Stimulated activated CD8-positive, alpha-beta memory T cell treated with anti-CD3 and anti-CD28 coated beads, Interleukin-15, amount 100 ng/mL, for 24 hours (primary cell): ENCODE data around the gene GPR108.
"Not testable (repeated sequence)": the region's sequence is repeated elsewhere in the genome, so short reads cannot be mapped to it uniquely, and the experiment has no call there.

Experiments used
- DNase-seq: peaks from one replicate; pipeline ENCODE4 v3.0.0-alpha.2; 2020; ENCODE audit warnings: low read depth

GPR108 gene

GRCh38 chr19:6737284-6737872, at the start of gene GPR108:
TSS of gene GPR108 (minus strand) at chr19:6737580. CDS start at chr19:6737576, 4 bp downstream.
- DNase-seq: peak; percentile 95

- no peak for DNase-seq
Observed at GRCh38 chr19:6779206-6779605, 41.8 kb upstream of the GPR108 start.

DNA sequence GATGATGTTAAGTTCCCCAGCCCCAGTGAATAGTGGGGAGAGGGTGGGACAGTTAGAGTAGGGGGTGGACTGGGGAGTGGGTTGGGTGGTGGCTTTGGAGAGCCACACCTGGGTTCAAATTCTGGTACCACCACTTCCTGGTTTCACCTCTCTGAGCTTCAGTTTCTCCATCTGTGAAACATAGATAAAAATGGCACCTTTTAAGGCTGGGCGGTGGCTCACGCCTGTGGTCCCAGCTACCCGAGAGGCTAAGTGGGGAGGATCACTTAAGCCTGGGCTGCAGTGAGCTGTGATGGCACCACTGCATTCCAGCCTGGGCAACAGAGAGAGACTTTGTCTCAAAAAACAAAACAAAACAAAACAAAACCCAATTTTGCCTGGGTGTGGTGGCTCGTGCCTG, 41.0 kb upstream of the GPR108 start:
- DNase-seq: no peak

GRCh38 chr19:6777434-6777833, 40.1 kb upstream of the GPR108 start:
- no peak for DNase-seq

DNA sequence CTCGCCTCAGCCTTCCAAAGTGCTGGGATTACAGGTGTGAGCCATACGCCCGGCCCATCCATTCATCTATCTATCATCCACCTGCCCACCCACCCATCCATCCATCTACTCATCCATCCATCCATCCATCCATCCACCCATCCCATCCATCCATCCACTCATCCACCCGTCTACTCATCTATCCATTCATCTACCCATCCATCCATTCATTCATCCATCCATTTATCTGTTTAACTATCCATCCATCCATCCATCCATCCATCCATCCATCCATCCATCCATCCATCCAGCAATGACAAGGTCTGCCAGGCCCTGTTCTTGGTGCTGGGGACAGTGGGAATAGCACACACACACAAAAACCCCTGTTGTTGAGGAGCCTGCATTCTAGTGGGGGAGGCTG, 39.6 kb upstream of the GPR108 start:
- no peak for DNase-seq

DNA sequence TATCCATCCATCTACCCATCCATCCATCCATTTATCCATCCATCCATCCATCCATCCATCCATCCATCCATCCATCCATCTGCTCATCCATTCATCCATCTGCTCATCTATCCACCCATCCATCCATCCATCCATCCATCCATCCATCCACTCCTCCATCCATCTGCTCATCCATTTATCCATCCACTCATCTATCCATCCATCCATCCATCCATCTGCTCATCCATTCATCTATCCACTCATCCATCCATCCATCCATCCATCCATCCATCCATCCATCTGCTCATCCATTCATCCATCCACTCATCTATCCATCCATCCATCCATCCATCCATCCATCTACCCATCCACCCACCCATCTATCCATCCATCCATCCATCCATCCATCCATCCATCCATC, 38.7 kb upstream of the GPR108 start:
- DNase-seq: not testable (repeated sequence)

DNA sequence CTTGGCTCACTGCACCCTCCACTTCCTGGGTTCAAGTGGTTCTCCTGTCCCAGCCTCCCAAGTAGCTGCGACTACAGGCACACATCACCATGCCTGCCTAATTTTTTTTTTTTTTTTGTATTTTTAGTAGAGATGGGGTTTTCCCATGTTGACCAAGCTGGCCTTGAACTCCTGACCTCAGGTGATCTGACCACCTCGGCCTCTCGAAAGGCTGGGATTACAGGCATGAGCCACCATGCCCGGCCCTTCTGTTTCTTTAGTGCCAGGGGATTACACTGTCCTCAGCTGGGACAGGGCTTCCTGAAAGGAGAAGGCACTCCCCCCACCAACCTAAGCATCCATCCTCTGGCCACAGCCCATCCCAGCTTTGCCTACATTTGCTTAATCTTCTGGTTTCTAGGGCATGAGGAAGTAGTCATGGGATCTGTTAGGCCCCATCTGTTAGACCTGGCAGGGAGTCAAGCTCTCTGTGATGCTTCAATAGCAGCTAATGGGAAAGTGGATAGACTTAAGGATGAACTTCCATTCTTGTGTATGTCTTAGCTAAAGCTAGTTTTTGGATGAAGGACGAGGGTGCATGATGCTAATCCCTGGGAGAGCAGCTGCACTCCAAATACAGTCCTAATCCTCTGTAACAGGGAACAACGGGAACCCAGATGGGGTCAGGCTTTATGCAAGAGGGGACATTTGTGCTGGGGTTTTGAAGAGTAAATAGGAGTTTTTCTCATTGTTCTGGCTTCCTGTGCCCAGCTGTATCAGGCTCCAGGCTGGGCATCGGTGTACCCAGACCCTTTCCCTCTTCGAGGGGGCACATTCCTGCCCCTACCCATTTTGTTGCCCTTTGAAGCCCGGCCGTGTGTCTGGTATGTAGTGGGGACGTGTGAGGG, 37.7 kb upstream of the GPR108 start:
- no peak for DNase-seq

- DNase-seq: no peak
Observed at GRCh38 chr19:6773323-6773931, 36.0 kb upstream of the GPR108 start.

DNA sequence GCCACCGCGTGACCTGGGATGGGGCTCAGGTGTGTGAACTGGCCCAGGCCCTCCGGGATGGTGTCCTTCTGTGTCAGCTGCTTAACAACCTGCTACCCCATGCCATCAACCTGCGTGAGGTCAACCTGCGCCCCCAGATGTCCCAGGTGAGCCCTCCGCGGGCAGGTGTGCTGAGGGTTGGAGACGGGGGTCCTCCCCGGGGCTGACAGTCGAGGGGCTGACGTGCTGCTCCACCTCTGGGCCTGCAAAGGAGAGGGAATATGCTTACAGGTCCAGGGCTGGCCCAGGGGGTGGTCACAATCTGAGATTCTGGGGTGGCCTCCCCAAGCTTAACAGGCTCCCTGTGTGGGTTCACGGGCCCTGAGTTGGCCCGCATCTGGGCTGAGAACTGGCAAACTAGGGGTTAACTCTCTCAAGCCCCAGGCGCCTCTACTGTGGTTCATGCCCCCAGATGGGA, 35.5 kb upstream of the GPR108 start:
- DNase-seq: no peak

GRCh38 chr19:6772028-6772865, 34.9 kb upstream of the GPR108 start, which contains the start of gene VAV1:
TSS of gene VAV1 (plus strand) at chr19:6772708. CDS start at chr19:6772808, 100 bp downstream.
- DNase-seq: peak; percentile 45

DNA sequence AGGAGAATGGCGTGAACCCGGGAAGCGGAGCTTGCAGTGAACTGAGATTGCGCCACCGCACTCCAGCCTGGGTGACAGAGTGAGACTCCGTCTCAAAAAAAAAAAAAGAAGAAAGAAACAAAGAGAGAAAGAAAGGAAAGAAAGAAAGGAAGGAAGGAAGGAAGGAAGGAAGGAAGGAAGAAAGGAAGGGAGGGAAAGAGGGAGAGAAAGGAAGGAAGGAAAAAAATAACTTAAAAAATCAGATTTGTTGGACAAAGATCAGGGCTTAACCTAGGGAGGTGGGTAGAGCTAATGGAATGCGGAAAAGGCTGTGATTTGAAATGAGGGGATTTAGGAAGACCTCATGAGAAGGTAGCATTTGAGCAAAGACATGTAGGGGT, 34.3 kb upstream of the GPR108 start:
- DNase-seq: not testable (repeated sequence)

DNA sequence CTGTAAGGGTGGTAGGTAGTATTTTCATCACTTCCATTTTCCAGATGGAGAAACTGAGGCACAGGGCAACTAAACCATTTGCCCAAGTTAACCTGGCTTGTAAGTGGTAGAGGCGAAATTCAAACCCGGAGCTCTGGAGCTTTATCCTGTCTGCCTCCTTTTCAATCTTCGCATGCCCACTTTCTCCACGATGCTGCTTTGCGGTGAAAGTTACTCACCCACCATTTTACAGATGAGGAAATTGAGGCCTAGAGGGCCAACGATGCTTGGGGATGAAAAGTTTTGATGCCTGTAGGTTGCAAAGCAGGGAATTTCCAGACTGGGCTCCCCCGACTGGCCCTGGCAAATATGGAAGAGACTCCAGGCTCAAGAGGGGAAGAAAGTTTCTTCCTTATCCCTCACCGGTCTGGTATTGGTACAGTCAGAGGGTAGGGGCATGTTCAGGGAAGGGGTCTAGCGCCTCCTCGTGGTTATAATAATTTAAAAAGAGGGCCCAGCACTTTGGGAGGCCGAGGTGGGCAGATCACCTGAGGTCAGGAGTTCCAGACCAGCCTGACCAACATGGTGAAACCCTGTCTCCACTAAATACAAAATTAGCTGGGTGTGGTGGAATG, 31.7 kb upstream of the GPR108 start:
- DNase-seq: no peak

GRCh38 chr19:6768236-6768785, 30.9 kb upstream of the GPR108 start:
- no peak for DNase-seq

DNA sequence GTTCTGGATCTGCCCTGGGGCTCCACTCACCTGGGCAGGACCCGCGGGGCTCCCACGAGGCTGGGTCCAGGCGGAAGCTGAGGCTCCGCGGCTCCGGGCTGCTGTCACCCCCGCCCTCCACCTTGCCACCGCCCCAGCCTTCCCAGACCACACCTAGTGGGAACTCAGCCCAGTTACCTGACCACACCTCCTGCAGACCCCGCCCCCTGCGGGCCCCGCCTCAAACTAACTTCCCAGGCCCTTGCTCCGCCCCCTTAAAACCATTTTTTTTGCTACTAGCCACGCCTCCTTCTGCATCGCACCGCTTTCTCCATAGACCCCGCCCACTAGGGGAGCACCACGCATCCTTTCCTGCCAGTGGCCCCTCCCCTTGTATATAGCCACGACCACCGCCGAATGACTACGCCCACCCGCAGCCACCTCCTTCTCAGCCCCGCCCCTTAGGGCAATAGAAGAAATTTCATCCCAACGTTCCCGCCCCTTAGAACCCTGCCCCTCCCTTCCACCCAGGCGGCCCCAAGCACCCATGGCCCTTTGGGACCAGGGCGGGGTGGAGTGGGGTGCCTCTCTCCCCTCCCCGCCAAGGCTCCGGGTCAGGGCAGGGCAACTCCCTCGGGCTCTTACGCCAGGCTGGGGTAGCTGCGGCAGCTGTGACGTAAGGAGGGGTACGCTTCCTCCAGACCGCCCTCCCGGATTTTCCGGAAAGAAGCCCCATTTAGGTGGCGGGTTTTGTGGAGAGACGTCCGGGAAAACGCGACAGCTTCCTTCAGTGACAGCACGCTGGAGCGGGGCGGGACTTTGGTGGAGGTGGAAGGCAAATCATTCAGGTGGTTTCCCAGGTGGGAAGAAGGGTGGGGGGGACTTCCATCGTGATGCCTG, 30.2 kb upstream of the GPR108 start, which contains the start of gene SH2D3A:
Gene SH2D3A (minus strand): TSS at position 79 of the 879 bp plus-strand sequence. CDS start 3,687 bp downstream, outside the sequence.
- peak; percentile 63 for DNase-seq

DNA sequence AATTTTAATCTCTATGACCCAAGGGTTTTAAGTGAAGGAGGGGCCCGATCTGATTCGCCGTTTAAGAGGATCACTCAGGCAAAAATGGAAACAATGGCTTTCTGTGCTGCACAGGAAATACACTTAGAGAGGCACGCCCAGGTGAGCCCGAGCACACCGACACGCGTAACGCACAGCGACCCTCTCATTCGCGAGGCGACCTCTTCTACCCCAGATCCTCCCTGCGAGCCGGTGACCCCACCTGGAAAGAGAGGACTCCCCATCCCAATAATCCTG, 29.6 kb upstream of the GPR108 start:
- no peak for DNase-seq

- no peak for DNase-seq
Observed at GRCh38 chr19:6766357-6767080, 29.1 kb upstream of the GPR108 start.

GRCh38 chr19:6765738-6766356, 28.5 kb upstream of the GPR108 start:
- DNase-seq: no peak

DNA sequence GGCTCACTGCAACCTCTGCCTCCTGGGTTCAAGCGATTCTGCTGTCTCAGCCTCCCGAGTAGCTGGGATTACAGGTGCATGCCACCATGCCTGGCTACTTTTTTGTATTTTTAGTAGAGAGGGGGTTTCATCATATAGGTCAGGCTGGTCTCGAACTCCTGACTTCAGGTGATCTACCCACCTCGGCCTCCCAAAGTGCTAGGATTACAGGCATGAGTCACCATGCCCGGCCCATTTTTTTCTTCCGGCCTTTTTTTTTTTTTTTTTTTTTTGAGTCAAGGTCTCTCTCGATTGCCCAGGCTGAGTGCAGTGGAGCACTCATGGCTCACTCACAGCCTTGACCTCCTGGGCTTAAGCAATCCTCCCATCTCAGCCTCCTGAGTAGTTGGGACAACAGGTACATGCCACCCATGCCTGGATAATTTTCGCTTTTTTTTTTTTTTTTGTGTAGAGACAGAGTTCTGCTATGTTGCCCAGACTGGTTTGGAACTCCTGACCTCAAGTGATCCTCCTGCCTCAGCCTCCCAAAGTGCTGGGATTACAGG, 24.9 kb upstream of the GPR108 start:
- DNase-seq: not testable (repeated sequence)
